ENCODE data around the gene C19orf81. TPM values are rescaled to one million over a fixed set of nuclear protein-coding genes. Genes with fewer than 3 reads are reported as not detected.

The C19orf81 gene
- total RNA-seq, 1 experiment from 2014 or later = not detected

GRCh38 chr19:50673118-50673517, 23.9 kb downstream of the C19orf81 start:
- Histone ChIP-seq H3K79me2 (ENCODE audit: low read depth) (no peaks in the 10 kb centered on the region), H3K4me2 (no peak overlapping the region), H3K4me1 (replicated peaks; ENCODE audit: insufficient read depth) (no peaks in the 10 kb centered on the region), H4K20me1 (ENCODE audit: insufficient read depth) (no peaks in the 10 kb centered on the region; the same call in 1 of the 2 replicates), H3K4me3 (no peak overlapping the region), H3K36me3 (ENCODE audit: low read depth) (no peaks in the 10 kb centered on the region), H3K9me3 (ENCODE audit: insufficient read depth, low read depth) (no peaks in the 10 kb centered on the region), H3K27ac (no peak overlapping the region), H3K9me2 (ENCODE audit: insufficient read depth) (no peaks in the 10 kb centered on the region), H3F3A (ENCODE audit: insufficient read depth, low read depth) (no peaks in the 10 kb centered on the region), H2AFZ (no peak overlapping the region), H3K27me3 (ENCODE audit: insufficient read depth, low read depth) (peaks cover 70% of the 10 kb centered on the region)
- ChIA-PET POLR2A (ENCODE audit: unreplicated experiment) (no interaction called here), CTCF (no interaction called here)
- no TSS peak for BruUV-seq (replicated peaks)
- no peak for TF ChIP-seq EZH2 (IDR thresholded peaks at IDR 0.05; ENCODE audit: low read depth)
- intact Hi-C loops (cut with micrococcal nuclease; ENCODE audit: unreplicated experiment) = no loop called here
- DNase-seq = no peak

- no peak for DNase-seq
- BruUV-seq (replicated peaks) = no TSS peak
- Histone ChIP-seq H3K4me2 (no peak overlapping the region), H4K20me1 (ENCODE audit: insufficient read depth) (no peaks in the 10 kb centered on the region), H2AFZ (no peak overlapping the region), H3K27ac (no peak overlapping the region), H3K4me1 (replicated peaks; ENCODE audit: insufficient read depth) (no peaks in the 10 kb centered on the region), H3K4me3 (no peak overlapping the region), H3K36me3 (ENCODE audit: low read depth) (no peaks in the 10 kb centered on the region), H3K79me2 (ENCODE audit: low read depth) (no peaks in the 10 kb centered on the region), H3K9me3 (ENCODE audit: insufficient read depth, low read depth) (no peaks in the 10 kb centered on the region), H3K27me3 (ENCODE audit: insufficient read depth, low read depth) (peaks cover 74% of the 10 kb centered on the region), H3F3A (ENCODE audit: insufficient read depth, low read depth) (no peaks in the 10 kb centered on the region), H3K9me2 (ENCODE audit: insufficient read depth) (no peaks in the 10 kb centered on the region)
- intact Hi-C loops (cut with micrococcal nuclease; ENCODE audit: unreplicated experiment) = no loop called here
- TF ChIP-seq CTCF (conservative IDR thresholded peaks at IDR 0.05) (no peak), EZH2 (IDR thresholded peaks at IDR 0.05; ENCODE audit: low read depth) (no peak)
- POLR2A ChIA-PET (ENCODE audit: unreplicated experiment) = no interaction called here
- CTCF ChIA-PET = no interaction called here
Observed at GRCh38 chr19:50676625-50677197, 27.5 kb downstream of the C19orf81 start.

GRCh38 chr19:50677636-50678035, 28.4 kb downstream of the C19orf81 start:
- no peaks in the 10 kb centered on the region for H4K20me1 ChIP-seq (ENCODE audit: insufficient read depth)
- H3K4me2 ChIP-seq = no peak overlapping the region
- BruUV-seq (replicated peaks) = no TSS peak
- no peak overlapping the region for H3K27ac ChIP-seq
- H3K9me2 ChIP-seq (ENCODE audit: insufficient read depth) = no peaks in the 10 kb centered on the region
- H3K9me3 ChIP-seq (ENCODE audit: insufficient read depth, low read depth) = no peaks in the 10 kb centered on the region
- intact Hi-C loops (cut with micrococcal nuclease; ENCODE audit: unreplicated experiment) = no loop called here
- H3K36me3 ChIP-seq (ENCODE audit: low read depth) = no peaks in the 10 kb centered on the region
- H3F3A ChIP-seq (ENCODE audit: insufficient read depth, low read depth) = no peaks in the 10 kb centered on the region
- no peaks in the 10 kb centered on the region for H3K79me2 ChIP-seq (ENCODE audit: low read depth)
- no peak for TF ChIP-seq CTCF (conservative IDR thresholded peaks at IDR 0.05)
- TF ChIP-seq EZH2 (IDR thresholded peaks at IDR 0.05; ENCODE audit: low read depth) = no peak
- DNase-seq = no peak
- no peaks in the 10 kb centered on the region for H3K4me1 ChIP-seq (replicated peaks; ENCODE audit: insufficient read depth)
- ChIA-PET POLR2A (ENCODE audit: unreplicated experiment) (no interaction called here), CTCF (no interaction called here)
- no peak overlapping the region for H3K4me3 ChIP-seq
- peaks cover 74% of the 10 kb centered on the region for H3K27me3 ChIP-seq (ENCODE audit: insufficient read depth, low read depth)
- no peak overlapping the region for H2AFZ ChIP-seq

GRCh38 chr19:50678323-50678722, 29.1 kb downstream of the C19orf81 start:
- peaks cover 74% of the 10 kb centered on the region for H3K27me3 ChIP-seq (ENCODE audit: insufficient read depth, low read depth)
- H3K36me3 ChIP-seq (ENCODE audit: low read depth) = no peaks in the 10 kb centered on the region
- DNase-seq = no peak
- no peak for TF ChIP-seq CTCF (conservative IDR thresholded peaks at IDR 0.05)
- TF ChIP-seq EZH2 (IDR thresholded peaks at IDR 0.05; ENCODE audit: low read depth) = no peak
- POLR2A ChIA-PET (ENCODE audit: unreplicated experiment) = no interaction called here
- no peaks in the 10 kb centered on the region for H3K4me1 ChIP-seq (replicated peaks; ENCODE audit: insufficient read depth)
- H2AFZ ChIP-seq = no peak overlapping the region
- no peak overlapping the region for H3K27ac ChIP-seq
- no TSS peak for BruUV-seq (replicated peaks)
- CTCF ChIA-PET = no interaction called here
- H3K9me2 ChIP-seq (ENCODE audit: insufficient read depth) = no peaks in the 10 kb centered on the region
- H4K20me1 ChIP-seq (ENCODE audit: insufficient read depth) = no peaks in the 10 kb centered on the region
- H3K9me3 ChIP-seq (ENCODE audit: insufficient read depth, low read depth) = no peaks in the 10 kb centered on the region
- no peak overlapping the region for H3K4me2 ChIP-seq
- intact Hi-C loops (cut with micrococcal nuclease; ENCODE audit: unreplicated experiment) = no loop called here
- H3K79me2 ChIP-seq (ENCODE audit: low read depth) = no peaks in the 10 kb centered on the region
- H3F3A ChIP-seq (ENCODE audit: insufficient read depth, low read depth) = no peaks in the 10 kb centered on the region
- no peak overlapping the region for H3K4me3 ChIP-seq
